Measurements from ENCODE around the gene JAK1.

The JAK1 gene

DNA sequence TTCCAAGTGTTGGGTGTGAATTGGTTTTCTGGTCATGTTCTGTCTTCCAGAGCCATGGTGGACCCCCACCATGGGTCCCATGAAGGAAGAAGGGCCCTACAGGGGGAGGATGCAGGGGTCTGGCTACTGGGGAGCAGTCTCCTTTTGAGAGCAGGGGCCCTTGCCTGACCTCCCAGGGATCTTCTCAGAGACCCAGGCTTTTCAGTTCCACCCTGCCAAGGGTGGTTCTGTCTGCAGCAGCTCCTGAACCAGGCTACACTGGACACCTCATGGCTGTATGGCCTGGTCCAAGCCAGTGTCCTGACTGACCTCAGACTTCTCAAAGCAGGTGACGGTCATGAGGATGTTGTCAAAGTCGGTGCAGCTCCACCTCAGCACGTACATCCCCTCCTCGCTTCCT is 109.0 kb downstream of the JAK1 start:
- DNase-seq, result no peak

DNA sequence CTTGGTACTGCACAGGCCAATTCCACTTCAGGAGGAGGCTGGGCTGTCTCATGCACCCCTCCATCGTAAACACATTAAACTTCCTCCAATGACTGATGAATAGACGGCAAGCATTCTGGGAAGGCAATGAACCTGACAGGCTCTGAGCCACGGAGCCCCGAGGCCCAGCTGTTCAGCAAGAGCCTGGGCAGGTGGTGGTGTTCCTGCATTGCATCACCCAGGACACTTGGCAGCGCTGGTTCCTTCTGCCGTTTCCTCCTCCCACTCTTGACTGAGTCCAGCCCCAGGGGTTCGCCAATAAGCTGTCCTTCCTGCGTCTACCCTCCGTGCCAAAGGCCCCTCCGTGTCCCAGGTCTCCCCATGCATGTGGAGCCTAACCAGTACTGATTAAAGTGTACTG is 109.8 kb downstream of the JAK1 start:
- peak in 1 of 2 donors; percentile 25 for DNase-seq

DNA sequence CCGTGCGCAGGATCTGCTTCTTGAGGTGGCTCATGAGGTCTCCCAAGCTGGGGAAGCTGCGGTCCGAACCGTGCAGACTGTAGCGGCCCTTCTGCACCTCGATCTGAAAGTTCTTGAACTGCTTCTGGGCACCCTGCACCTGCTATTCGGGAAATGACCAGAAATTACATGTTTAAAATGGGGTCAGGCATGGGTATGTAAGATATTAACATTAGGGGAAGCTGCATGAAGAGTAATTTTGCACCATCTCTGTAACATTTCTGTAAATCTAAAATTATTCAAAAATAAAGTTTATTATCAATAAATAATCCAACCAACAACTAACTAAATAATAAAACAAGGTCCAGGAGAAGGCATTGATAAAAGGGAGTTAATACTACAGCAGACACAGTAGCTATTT is 110.8 kb downstream of the JAK1 start:
- DNase-seq, result no peak

DNA sequence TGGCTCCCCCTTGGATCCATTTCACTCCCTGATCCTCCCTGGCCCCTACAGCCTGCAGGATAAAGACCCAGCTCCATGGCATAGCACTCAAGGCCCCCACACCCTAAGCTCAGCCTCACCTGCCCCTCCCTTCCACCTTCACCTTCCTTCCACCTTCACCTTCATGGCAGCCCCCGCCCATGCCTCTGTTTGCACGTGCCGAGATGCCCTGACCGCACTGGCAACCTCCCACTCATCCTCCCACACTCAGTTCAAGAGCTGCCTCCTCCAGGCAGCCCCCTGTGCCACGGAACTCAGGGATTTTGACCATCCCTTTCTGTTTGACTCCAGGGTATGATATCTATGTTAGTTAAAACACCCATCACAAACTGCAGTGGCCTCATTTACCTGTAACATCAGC is 111.7 kb downstream of the JAK1 start:
- no peak for DNase-seq

DNA sequence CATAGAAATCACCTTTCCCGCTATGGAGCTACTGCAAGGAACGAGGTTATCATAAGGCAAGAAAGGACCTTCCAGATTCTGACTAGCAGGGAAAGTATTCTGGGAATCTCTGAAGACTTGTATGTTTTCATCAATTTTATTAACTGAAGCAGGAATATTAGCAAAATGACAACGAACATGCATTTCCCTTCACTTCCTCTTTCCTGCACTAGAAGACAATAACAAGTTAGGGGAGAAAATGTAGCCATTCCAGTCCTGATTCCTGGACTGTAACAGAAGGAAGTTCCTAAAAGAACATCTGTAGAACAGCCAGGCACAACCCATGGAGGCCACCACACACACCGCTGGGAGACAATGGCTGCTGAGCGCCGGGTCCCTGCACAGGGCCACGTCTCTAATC is 114.7 kb downstream of the JAK1 start:
- DNase-seq, result no peak

DNA sequence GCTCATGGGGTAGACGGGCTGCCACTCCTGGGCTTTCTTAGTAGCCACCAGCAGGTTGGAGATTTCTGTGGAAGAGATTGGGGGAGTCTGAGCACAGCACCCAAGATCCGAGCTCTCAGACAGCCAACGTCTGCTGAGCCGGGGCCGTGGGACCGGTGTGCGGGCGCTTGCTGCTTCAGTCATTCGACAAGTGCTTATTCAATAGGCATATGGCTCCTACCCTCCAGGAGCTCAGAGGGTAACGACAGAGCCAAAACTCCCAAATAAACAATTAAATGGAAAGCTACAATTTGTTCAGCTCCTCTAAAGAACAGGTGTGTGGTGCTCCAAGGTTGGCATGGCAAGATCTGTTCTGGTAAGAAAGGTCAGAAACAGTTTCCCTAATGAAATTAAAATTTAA is 115.5 kb downstream of the JAK1 start:
- no peak for DNase-seq

DNA sequence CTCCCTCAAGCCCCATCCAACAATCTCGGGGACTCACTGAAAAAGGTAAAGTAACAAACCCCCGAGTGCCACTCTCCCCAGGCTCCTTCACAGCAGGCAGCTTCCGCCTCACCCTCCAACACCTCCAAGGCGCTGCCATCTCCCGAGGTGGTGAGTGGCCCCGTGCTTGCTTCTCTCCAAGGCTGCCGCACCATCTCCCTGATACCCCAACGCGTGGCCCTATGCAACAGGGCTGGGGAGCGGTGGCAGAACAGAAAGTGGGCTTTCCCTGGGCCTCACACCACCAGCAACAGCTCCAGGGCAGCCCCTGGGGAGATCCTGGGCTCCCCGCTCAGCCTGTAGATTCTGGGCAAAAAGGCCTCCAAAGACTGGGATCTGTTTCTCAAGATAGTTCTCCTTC is 116.4 kb downstream of the JAK1 start:
- no peak for DNase-seq

DNA sequence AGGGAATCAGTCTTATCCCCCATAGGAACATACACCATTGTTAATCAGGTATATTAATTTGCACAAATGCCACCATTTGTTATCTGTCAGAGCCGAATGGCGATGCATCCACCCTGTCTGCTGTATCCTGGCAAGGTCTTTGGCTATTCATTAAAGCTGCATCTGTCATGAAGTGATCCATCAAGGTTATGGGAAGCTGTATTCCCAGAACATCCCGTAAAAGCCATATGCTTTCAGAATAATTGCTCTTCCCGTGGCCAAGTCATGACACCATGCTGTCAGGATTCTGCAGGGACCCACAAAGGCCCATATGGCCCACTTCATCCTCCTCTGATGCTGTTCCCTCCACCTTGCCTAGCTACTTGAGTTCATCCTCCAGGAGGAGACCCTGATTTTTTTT is 117.5 kb downstream of the JAK1 start:
- no peak for DNase-seq

DNA sequence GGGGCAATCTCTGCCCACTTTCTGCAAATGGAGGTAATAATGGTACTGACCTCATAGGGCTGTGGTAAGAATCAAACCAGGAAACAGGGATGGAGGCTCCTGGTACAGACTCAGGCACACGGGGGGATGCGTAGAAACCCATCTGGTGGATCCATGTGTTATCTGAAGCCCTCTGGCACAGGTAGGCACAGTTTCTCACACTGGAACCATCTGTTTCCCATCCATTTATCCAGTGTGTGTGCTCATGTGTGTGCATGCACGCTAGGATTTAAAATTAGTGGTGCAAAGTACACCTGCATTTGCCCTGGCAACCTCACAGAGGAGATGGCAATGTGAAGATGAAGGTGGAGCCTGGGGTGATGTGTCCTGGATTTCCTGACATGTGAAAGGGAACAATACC is 118.2 kb downstream of the JAK1 start:
- DNase-seq, result no peak

DNA sequence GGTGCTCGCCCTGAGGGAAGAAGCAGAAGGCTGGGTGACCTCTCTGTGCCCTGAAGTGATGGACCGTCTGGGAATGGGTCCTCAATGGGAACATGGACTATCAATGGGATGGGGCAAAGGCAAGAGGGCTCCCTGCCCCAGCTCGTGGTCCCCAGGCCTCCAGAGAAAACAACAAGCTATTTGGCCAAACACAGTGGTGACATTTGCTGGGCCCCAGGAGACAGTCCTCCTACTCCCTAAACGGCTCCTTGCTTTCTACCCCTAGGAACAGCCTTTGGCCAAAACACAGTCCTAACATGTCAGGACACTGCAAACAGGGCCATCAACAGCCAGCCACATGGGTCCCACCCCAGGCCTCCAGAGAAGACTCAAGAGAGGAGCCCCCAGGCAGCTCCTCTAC is 118.7 kb downstream of the JAK1 start:
- DNase-seq, result no peak

DNA sequence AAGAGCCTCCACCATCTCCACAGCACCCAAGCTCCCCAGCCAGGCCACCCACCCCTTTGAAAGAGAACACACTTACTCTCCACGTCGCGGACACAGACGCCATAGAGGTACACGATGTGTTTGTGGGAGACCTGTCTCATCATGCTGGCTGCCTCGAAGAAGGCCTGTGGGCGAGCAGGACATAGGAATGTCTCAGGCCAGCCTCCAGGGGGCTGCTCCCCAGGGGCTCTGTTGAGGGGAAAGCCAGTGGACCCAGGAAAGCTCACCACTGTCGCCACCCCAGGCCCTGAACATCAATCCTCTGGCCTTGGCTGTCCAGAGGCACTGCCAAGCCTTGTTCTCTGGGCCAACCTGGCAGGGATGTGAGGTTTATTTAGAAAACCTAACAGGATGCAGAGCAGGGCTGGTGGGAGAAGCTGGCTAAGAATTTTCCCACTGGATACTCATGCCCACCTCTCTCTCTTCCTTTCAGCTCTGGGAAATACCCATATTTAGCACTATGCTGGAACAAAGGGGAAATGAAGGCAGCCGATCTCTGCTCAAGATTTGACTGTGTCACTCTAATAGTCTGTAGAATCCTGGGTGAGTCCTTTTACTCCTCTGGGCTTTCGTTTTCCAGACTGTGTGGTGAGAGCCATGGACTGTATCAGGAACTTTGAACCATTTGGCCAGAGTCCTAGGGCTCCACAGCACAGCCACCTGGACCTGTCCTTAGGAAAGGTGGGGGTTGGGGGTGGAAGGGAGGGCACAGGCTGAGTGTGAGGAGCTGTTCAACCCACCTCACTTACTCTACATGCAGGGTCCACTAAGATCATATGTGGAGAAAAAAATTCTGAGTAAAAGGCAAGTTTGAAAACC is 119.5 kb downstream of the JAK1 start:
- DNase-seq, result no peak

DNA sequence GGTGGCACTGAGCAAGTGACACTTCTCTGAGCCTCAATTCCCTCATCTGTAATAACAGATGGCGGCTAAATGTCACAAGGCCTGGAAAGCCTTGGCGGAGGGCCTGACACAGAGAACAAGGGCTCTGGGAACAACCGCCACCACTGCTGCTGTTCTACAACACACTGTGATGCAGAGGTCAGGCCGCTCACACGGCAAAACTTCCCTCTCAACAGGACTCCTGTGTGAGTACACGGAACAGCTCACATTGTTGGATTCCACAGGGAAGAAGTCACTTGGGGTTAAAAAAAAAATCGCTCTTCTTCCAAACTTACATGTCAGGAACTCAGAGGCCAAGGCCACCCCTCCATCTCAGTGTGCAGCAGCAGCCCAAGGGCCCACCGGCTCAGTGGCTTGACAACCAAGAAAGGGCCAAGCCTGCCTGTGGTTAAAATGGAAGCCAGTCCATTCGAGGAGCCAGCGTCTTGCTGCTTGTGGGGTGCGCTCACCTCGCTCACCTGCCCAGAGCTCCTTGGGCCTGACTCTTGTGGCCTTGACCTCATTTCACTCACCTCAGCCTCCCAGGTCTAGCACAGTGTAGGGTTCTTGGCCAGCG is 120.4 kb downstream of the JAK1 start:
- DNase-seq, result no peak

DNA sequence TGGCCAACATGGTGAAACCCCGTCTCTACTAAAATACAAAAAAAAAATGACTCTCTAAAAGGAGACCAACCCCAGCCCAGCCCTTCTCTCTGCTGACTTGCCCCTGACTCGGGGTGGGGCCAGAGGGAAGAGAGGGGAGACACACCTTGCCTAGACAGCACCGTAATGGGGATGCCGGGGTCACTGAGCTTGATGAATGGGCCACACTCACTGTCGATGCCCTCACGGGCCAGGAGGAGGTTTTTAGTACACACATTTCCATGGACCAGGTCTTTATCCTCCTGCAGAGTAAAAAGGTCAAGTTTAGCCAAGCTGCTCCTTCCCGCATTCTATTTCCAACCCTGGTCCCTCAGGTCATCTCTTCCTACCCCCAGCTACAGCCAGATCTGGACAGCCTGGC is 121.7 kb downstream of the JAK1 start:
- no peak for DNase-seq

DNA sequence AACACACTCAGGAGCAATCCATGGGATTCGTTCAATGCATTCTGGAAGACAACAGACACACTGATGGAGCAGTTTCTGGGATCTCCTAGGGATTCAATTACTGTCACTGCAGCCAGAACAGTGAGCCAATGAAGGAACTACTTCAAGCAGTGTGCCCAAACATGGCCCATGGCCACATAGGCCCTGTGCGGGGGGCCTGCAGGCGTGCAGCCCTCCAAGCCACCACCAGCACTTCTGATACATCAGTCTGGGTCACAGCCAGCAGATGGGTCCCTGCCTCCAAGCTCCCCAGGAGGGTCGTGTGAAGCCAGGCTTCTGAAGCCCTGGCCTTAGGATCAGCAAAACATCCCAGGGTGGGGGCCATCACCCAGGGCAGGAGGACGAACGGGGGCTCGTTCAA is 122.2 kb downstream of the JAK1 start:
- no peak for DNase-seq

DNA sequence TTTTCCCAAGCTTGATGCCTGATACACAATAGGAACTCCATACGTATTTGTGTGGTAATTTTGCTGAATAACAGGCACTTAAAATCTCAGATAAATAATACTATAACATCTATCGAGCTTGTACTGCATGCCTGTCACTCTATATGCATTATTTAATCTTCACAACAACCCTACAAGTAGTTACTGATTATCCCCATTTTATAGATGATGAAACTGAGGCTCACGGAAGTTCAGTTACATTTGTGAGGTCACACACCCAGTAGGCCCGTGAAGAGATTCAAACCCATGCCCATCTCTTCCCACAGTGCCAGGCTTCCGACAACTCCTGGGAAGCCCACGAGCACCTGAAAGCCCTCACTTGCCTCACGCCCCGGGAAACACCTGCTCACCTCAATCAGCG is 122.7 kb downstream of the JAK1 start:
- no peak for DNase-seq

DNA sequence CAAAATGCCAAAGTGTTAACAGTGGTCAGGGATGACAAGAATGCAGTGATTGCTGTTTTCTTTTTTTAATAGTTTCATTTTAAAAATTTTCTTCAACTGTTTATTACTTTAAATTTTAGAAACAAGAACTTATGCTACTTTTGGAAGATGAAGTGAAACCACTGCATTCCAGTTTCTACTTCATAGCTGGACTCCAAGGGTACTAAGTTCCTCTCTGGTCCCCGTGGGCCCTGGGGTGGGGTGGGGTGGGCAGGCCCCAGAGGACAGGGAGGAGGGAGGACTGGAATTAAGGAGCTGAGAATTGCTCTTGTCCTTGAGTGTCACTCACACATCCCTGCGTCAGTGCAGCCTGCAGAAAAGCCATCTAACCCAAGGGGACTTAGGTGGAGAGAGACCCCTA is 124.1 kb downstream of the JAK1 start:
- peak; percentile 16 to 17 for DNase-seq

DNA sequence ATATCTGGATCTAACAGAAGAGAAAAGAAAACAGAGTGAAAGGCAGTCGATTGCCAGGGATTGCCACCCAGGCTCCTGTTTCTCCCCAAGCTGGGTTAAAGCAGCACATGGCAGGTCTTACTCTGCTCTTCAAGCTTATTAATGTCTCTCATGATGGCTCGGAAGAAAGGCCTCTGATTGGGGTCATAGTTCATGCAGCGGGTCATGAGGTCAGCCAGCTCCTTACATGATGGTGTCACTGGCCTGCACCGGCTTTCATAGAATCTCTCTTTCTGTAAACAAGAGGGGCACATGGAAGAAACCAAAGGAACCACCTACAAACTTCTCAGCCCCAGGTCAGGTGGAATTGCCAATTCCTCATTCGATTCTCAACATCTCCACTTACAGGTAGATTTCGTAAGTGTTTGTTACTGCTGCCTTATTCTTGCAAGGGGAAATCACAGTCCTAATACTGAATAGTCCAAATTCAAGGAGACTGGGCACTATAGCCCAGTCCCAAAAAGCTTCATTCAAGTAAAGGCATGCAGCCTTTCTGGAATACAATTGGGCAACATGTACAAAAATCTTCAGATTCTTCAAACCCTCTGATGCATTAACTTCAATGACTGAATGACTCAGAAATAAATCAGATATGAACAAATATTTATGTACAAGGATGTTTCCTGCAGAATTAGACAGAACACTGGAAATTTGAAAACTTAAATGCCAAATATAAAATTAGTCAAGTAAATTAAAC is 124.9 kb downstream of the JAK1 start:
- DNase-seq, result no peak

DNA sequence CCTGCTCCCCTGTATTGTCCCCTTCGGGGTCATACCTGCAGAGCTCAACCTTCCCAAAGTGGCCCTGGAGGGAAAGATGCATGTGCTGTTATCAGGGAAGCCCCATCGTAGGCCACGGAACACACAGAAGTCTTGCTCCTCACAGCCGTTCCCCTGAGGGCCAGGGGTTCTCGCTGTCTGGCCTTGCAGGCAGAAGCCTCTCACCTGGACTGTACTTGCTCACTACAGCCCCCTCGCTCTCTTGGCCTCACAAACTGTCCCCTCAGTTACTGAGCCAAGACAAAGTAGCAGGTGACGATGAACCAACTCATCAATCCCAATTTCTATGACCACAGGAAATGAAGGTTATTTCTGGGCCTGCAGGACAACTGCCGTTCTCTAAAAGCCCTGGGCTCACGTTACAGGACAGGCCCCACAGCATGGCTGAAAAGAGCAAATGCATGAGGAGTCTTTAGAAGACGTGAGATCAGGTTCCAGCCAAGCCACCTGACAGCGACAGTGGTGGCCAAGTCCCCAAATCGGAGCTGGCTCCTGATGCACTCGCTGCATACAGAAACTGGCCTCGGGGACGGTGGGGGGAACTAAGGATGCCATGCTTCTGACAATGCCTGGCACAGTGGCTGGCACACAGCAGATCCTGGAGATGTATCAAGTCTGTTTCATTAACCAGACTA is 126.5 kb downstream of the JAK1 start:
- no peak for DNase-seq

DNA sequence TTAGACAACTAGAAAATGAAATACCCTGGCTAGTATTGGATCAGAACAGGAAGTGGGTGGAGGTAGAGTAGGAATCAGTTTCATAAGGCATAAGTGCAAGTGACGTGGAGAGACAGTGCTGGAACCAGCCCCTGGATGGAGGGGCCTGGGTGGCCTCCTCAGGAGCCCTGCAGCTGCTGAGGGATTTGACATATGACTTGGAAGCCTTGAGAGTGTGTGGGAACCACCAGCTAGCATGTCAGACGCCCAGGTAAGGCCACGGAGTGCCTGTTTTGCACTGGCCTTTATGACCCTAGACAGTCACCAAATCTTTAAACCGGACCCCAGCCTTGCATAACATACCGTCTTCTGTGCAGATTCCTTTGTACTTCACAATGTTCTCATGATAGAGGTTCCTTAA is 127.1 kb downstream of the JAK1 start:
- no peak for DNase-seq

DNA sequence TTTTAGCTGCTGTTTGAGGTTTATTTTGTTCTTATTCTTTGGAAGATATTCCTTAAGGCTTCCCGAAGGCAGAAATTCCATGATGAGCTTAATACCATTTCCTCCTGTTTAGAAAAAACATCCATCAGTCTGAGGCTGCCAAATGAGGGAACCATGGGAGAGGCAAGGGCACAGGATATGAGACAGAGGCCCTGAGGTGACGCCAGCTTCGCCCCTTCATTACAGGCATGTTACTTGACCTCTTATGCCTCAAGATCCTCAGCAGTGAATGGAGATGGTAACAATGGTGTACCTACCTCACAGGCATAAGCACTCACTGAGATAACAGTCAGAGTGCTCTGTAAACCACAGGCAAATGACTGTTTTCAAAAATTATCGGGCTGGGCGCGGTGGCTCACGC is 127.9 kb downstream of the JAK1 start:
- DNase-seq, result no peak

DNA sequence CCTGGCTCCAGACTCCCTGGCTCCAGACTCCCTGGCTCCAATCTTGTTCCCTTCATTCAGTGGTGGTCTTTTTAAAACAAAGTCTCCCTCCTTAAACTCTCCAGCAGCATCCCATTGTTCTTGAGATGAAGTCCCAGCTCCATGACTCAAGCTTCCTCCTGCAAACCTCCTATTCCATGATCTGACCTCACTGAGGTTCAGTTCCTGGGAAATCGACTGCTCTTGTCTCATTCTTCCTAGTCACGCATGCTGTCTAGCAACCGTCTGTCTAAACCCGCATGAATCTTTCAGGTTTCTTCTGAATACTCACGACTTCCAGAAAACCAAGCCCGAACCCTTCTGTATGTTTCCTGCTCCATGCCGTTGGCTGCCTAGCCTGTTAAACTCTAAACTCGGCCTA is 129.5 kb downstream of the JAK1 start:
- DNase-seq, result no peak

DNA sequence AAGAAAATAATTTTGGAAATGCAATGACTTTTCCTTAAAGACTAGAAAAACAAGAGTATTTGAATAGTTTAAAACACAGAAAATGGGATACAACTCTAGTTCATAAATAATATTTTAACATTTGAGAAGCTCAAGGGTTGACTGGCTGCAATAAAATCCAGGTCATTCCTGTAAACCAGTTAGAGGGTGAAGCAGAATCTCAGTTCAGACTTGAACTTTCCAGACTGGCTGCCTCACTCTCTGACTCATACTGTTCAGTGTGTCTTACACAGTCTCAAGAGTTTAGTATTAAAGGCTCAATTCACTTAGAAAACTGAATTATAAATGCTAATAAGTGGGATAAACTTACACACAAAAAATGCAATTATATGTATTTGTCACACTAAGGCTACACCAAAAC is 131.6 kb downstream of the JAK1 start:
- DNase-seq, result no peak

DNA sequence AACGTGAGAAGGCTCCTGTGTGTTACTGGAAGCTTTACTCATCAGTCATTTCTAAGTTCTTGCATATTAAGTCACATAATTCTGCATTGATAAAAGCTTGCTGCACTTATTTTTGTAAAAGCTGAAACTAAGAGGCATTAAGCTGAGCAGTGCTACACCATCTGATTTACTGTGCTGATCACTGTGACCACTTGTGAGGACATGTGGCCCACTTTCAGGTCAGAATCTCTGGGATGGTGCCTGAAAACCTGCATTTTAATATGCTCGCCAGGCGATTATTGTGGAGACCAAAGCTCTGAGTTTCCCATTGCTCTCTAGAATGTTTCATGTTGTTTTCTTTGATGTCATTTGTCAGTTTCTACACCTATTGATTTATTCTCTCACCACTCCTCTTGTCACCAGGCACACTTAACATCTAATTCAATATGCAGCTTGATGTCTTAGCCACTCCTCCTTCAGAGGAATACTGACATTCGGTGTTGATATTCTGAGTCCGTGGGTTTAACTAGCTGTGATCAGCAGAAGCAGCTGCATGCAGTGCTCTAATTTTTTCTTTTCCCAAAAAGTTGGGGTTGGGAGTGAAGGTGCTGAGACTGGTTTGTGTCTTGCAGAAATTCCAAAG is 136.2 kb downstream of the JAK1 start:
- DNase-seq, result no peak

Data from inflammatory macrophage (primary cell).